ENCODE data around the gene RAB1A.
"Not testable (repeated sequence)": the region's sequence is repeated elsewhere in the genome, so short reads cannot be mapped to it uniquely, and the experiment has no call there.

The RAB1A gene

DNA sequence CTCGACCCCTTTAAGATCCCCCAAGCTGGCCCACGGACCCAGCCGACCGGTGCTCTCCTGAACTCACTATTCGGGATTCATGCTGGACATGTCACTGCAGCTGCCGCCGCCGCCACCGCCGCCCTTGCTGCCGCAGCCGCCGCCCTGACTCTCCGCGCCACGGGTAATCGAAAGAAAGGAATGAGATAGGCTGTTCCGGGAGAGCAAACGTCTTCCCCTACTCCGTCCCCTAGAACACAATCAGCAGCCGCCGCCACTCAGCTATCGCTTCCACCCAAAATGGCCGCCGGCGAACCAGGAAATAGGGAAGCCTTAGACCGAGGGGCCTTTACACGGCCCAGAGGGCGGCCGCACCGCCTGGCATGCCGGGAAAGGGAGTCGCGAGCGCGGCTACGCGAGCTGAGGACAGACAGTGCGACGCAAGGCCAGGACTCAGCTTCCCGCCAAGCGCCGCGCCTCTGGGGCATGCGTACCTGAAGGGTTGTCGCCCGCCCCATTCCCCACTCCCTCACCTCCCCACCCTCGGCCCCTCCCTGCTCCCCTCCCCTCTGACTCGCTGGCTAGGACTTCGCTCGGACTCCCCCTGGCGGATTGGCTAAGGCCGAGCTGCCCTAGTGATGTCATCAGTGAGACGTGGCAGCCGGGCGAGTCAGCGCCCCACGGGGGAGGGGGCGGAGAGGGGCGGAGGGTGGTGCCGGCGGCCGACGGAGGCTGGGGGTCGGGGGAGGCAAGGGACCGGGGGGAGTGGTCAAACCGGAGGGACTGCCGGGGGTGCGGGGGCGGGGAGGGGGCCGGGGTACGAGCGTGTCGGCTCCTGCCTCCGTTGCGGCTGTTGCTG, at the start of gene RAB1A:
RAB1A (minus strand) TSS at position 281 of the 838 bp plus-strand sequence; CDS start at position 90, 191 bp downstream.
- peak; percentile 25 for TF ChIP-seq CTCF (IDR thresholded peaks at IDR 0.05; ENCODE audit: low read depth, low read length, missing control alignments)
- peak; percentile 98 for DNase-seq (ENCODE audit: low read depth)
- H3K4me3 ChIP-seq (ENCODE audit: low read depth, low read length), result peak within 1 kb of the TSS; percentile 89

DNA sequence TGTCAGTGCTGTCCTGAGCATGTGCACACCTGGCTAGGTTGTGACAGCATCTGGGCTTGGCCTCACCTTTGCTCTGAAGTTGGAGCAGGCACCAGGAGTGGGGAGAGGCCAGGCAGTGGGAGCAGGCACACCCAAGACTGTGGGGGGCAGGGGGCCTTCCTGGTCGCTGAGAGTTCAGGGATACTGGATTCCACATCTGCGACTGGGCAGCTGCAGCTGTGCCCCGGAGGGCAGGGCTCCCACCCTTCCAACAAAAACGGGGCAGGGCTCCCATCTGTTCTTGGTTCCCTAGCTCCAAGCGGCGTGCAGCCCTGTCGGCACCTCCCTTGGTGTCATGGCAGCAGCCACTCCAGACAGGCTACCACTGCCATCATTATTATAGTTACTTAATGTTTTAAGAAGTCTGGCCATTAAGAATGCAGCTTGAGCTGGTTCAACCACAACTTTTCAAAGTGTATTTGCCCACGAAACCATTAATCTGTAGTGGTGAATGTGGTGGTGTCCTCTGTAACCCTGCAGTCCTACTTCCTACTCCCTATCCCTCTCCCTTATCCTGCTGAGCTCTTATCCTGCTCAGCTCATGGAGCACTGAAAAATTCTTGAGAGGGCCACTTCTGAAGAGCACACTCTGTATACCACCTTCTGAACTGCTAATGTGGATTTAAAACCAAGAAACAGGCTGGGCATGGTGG, 48.0 kb upstream of the RAB1A start:
- no peak for DNase-seq (ENCODE audit: low read depth)
- H3K4me3 ChIP-seq (ENCODE audit: low read depth, low read length), result no peak overlapping the region
- TF ChIP-seq CTCF (IDR thresholded peaks at IDR 0.05; ENCODE audit: low read depth, low read length, missing control alignments), result no peak

- H3K4me3 ChIP-seq (ENCODE audit: low read depth, low read length), result no peak overlapping the region
- no peak for TF ChIP-seq CTCF (IDR thresholded peaks at IDR 0.05; ENCODE audit: low read depth, low read length, missing control alignments)
- DNase-seq (ENCODE audit: low read depth), result no peak
These were observed 46.1 kb upstream of the RAB1A start for GRCh38 chr2:65175894-65176530.

DNA sequence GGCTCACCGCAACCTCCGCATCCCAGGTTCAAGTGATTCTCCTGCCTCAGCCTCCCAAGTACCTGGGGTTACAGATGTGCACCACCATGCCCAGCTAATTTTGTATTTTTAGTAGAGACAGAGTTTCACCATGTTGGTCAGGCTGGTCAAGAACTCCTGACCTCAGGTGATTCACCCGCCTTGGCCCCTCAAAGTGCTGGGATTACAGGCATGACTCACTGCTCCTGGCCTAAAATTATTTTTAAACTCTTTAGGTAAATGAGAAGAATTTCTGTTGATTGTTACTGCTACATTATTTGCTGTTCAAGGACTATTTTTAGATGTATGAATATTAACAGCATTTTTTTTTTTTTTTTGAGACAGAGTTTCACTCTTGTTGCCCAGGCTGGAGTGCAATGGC, 44.1 kb upstream of the RAB1A start:
- not testable (repeated sequence) for DNase-seq (ENCODE audit: low read depth); H3K4me3 ChIP-seq (ENCODE audit: low read depth, low read length)

GRCh38 chr2:65172994-65173790, 43.3 kb upstream of the RAB1A start:
- no peak overlapping the region for H3K4me3 ChIP-seq (ENCODE audit: low read depth, low read length)
- no peak for DNase-seq (ENCODE audit: low read depth)
- TF ChIP-seq CTCF (IDR thresholded peaks at IDR 0.05; ENCODE audit: low read depth, low read length, missing control alignments), result no peak

GRCh38 chr2:65170611-65171477, 40.9 kb upstream of the RAB1A start:
- not testable (repeated sequence) for H3K4me3 ChIP-seq (ENCODE audit: low read depth, low read length); DNase-seq (ENCODE audit: low read depth)

- TF ChIP-seq CTCF (IDR thresholded peaks at IDR 0.05; ENCODE audit: low read depth, low read length, missing control alignments), result no peak
- no peak for DNase-seq (ENCODE audit: low read depth)
- no peak overlapping the region for H3K4me3 ChIP-seq (ENCODE audit: low read depth, low read length)
These were observed 39.8 kb upstream of the RAB1A start for GRCh38 chr2:65169760-65170136.

All from GM12864 (cell line).